ENCODE measurements around the gene ZNF804B.

ZNF804B gene

GRCh38 chr7:89316584-89317251, 557.2 kb downstream of the ZNF804B start:
- no peak for DNase-seq

DNA sequence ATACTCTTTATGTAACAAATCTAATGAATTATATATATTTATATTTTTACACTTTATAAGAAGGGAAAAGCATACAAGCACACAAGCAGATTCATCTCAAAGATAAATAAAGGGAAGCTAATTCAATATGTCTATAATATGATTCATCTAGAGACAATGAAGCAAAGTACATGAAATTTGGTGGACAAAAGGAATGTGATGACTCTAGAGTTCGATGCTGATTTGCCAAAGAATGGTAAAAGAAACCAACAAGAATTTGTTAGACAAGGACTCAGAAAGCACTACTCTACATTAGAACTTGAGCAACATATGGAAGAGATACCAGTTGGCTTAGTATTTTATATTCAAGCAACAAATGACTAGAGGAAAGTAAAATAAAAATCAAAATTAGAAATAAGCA, 572.5 kb downstream of the ZNF804B start:
- no peak for DNase-seq

- DNase-seq: no peak
Measured at GRCh38 chr7:89334797-89335196, 575.3 kb downstream of the ZNF804B start.

DNA sequence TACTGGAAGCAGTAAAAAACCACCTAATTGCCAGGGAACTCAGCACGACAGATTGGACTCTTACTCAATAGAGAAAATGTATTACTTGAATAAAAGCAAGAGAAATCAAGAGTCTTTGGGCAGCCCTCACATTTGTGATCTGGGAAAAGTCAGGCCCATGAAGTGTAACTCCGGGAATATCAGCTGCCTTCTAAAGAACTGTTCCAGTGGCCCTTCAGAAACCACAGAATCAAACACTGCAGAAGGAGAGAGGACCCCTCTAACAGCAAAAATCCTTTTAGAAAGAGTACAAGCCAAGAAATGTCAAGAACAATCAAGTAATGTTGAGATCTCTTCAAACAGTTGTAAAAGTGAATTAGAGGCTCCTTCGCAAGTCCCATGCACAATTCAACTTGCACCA, 576.0 kb downstream of the ZNF804B start:
- no peak for DNase-seq

GRCh38 chr7:89336121-89336520, 576.6 kb downstream of the ZNF804B start:
- no peak for DNase-seq

DNA sequence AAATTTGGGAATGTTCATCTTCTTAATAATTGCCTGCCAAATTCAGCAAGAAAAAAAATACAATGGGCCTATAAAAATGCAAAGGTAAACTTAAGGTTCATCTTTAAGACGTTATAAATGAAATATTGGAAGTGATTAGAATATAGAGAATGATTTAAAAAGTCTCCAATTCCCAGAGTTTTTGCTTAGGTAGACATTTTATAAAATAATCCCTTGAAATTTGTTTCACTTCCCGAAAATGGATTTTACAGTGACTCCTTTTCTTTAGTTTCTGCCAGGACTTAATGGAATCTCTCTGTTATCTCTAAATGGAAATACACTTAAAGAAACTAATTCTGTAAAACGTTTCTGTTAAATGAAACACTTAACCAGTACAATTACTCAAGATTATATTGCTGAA, 580.2 kb downstream of the ZNF804B start:
- DNase-seq: no peak

- no peak for DNase-seq
Measured at GRCh38 chr7:89357121-89357520, 597.6 kb downstream of the ZNF804B start.

DNA sequence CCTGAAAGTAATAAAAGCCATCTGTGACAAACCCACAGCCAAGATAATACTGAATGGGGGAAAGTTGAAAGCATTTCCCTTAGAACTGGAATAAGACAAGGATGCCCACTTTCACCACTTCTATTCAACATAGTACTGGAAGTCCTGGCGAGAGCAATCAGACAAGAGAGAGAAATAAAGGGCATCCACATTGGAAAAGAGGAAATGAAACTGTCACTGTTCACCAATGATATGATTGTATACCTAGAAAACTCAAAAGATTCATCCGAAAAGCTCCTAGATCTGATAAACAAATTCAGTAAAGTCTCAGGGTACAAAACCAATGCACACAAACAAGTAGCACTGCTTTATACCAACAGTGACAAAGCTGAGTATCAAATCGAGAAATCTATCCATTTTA, 617.7 kb downstream of the ZNF804B start:
- no peak for DNase-seq

- DNase-seq: no peak
Measured at GRCh38 chr7:89385411-89385810, 625.9 kb downstream of the ZNF804B start.

Measured in cortex of kidney (tissue), 1 donor.